MM.1S (cell line): ENCODE data around the gene SLC22A1.

Experiments
- CTCF ChIP-seq: fragments of 300-600 bp; sonication (generic); IDR thresholded peaks from 2 replicates; pipeline ENCODE4 v1.5.1; 2016; ENCODE audit warnings: antibody characterized with exemption, low read length, mixed read lengths
- EZH2 ChIP-seq: fragments of 300-600 bp; sonication (generic); optimal IDR thresholded peaks from 2 replicates; pipeline ENCODE3; 2017; ENCODE audit warnings: low read depth, mild to moderate bottlenecking, antibody characterized with exemption, low read length, mixed read lengths

DNA sequence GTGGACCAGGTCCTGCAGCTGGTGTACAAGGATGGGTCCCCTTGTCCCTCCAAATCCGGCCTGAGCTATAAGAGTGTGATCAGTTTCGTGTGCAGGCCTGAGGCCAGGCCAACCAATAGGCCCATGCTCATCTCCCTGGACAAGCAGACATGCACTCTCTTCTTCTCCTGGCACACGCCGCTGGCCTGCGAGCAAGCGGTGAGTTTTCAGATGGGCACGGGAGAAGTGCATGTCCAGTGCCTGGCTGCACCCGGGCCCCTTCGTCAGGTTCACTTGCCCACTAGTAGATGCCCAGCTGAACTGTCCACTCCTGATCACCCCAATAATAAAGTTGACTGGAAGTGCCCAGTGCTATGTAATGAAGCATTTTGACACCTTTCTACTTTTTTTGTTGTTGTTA is 48.3 kb upstream of the SLC22A1 start:
- TF ChIP-seq CTCF (no peak), EZH2 (no peak)
